Stimulated activated CD8-positive, alpha-beta memory T cell treated with anti-CD3 and anti-CD28 coated beads, Interleukin-15, amount 100 ng/mL, for 24 hours (primary cell): ENCODE data around the gene SPACA9.
A peak's percentile ranks its signal among the peaks of the same experiment; 100 is the strongest.

Source experiments
- DNase-seq: peaks from one replicate; pipeline ENCODE4 v3.0.0-alpha.2; 2020; ENCODE audit warnings: low read depth

The SPACA9 gene

GRCh38 chr9:132894346-132894745 is 15.6 kb downstream of the SPACA9 start:
- DNase-seq = no peak

GRCh38 chr9:132894862-132895835 is 16.5 kb downstream of the SPACA9 start:
- DNase-seq = no peak

GRCh38 chr9:132896264-132896663 is 17.6 kb downstream of the SPACA9 start:
- DNase-seq = no peak

GRCh38 chr9:132896906-132897305 is 18.2 kb downstream of the SPACA9 start:
- DNase-seq = no peak

- DNase-seq = no peak
These were observed 19.4 kb downstream of the SPACA9 start for GRCh38 chr9:132898051-132898450.

GRCh38 chr9:132901858-132902831 is 23.4 kb downstream of the SPACA9 start:
- peak; percentile 43 for DNase-seq

GRCh38 chr9:132903574-132904492 is 25.1 kb downstream of the SPACA9 start:
- no peak for DNase-seq

- DNase-seq = no peak
These were observed 27.0 kb downstream of the SPACA9 start for GRCh38 chr9:132905726-132906125.

GRCh38 chr9:132908635-132909034 is 29.9 kb downstream of the SPACA9 start:
- no peak for DNase-seq

- DNase-seq = no peak
These were observed 30.6 kb downstream of the SPACA9 start for GRCh38 chr9:132909311-132909710.

GRCh38 chr9:132910376-132910775 is 31.7 kb downstream of the SPACA9 start:
- DNase-seq = no peak

- DNase-seq = no peak
These were observed 33.4 kb downstream of the SPACA9 start for GRCh38 chr9:132912131-132912530.

- no peak for DNase-seq
These were observed 36.2 kb downstream of the SPACA9 start for GRCh38 chr9:132914924-132915323.

- no peak for DNase-seq
These were observed 41.0 kb downstream of the SPACA9 start for GRCh38 chr9:132919614-132920268.

GRCh38 chr9:132923346-132923902 is 44.7 kb downstream of the SPACA9 start:
- DNase-seq = no peak

GRCh38 chr9:132927704-132928103 is 49.0 kb downstream of the SPACA9 start:
- DNase-seq = no peak

GRCh38 chr9:132931178-132931735 is 52.6 kb downstream of the SPACA9 start:
- DNase-seq = no peak

GRCh38 chr9:132935026-132935425 is 56.3 kb downstream of the SPACA9 start:
- no peak for DNase-seq

- no peak for DNase-seq
These were observed 58.8 kb downstream of the SPACA9 start for GRCh38 chr9:132937463-132937901.

GRCh38 chr9:132939169-132939568 is 60.5 kb downstream of the SPACA9 start:
- no peak for DNase-seq
